GM21576 (cell line): ENCODE data around the gene DNAJB14.
"Not testable (repeated sequence)": the region's sequence is repeated elsewhere in the genome, so short reads cannot be mapped to it uniquely, and the experiment has no call there.

Experiments used
- ATAC-seq: cut with Tn5 transposase; IDR thresholded peaks from one replicate; pipeline ENCODE4 v1.9.1; 2021; ENCODE audit warnings: mild to moderate bottlenecking, moderate library complexity; ENCODE audit not compliant: unreplicated experiment

DNAJB14 gene

GRCh38 chr4:99946356-99947189 lies at the start of gene DNAJB14:
DNAJB14 (minus strand) TSS chr4:99946618; CDS start chr4:99946571, 47 bp downstream.
- ATAC-seq = peak; percentile 37

GRCh38 chr4:99991741-99992140 lies 45.3 kb upstream of the DNAJB14 start:
- no peak for ATAC-seq

- no peak for ATAC-seq
Measured at GRCh38 chr4:99987681-99988080, 41.3 kb upstream of the DNAJB14 start.

- ATAC-seq = peak; percentile 45
Measured at GRCh38 chr4:99986792-99987191, 40.4 kb upstream of the DNAJB14 start.

GRCh38 chr4:99983289-99983943 lies 37.0 kb upstream of the DNAJB14 start:
- ATAC-seq = no peak

- no peak for ATAC-seq
Measured at GRCh38 chr4:99979872-99980271, 33.5 kb upstream of the DNAJB14 start.

GRCh38 chr4:99971453-99972111 lies 25.2 kb upstream of the DNAJB14 start:
- no peak for ATAC-seq

- no peak for ATAC-seq
Measured at GRCh38 chr4:99968330-99968729, 21.9 kb upstream of the DNAJB14 start.

- ATAC-seq = no peak
Measured at GRCh38 chr4:99966692-99967091, 20.3 kb upstream of the DNAJB14 start.

GRCh38 chr4:99965674-99966350 lies 19.4 kb upstream of the DNAJB14 start:
- no peak for ATAC-seq

- ATAC-seq = no peak
Measured at GRCh38 chr4:99965173-99965572, 18.8 kb upstream of the DNAJB14 start.

GRCh38 chr4:99961711-99962110 lies 15.3 kb upstream of the DNAJB14 start:
- ATAC-seq = no peak

GRCh38 chr4:99960648-99961047 lies 14.2 kb upstream of the DNAJB14 start:
- no peak for ATAC-seq

- not testable (repeated sequence) for ATAC-seq
Measured at GRCh38 chr4:99958207-99958606, 11.8 kb upstream of the DNAJB14 start.

GRCh38 chr4:99950913-99951254 lies 4.5 kb upstream of the DNAJB14 start:
- no peak for ATAC-seq

- ATAC-seq = peak; percentile 54
Measured at GRCh38 chr4:99949999-99950912, 3.8 kb upstream of the DNAJB14 start, which contains the start of gene H2AZ1. H2AZ1 (minus strand) TSS chr4:99950275; CDS start chr4:99950170, 105 bp downstream.

GRCh38 chr4:99949034-99949998 lies 2.9 kb upstream of the DNAJB14 start:
- ATAC-seq = peak; percentile 29

GRCh38 chr4:99947608-99948007 lies 1.2 kb upstream of the DNAJB14 start:
- no peak for ATAC-seq

- ATAC-seq = no peak
Measured at GRCh38 chr4:99947190-99947578, 766 bp upstream of the DNAJB14 start.
